HepG2 (cell line): Measurements from ENCODE around the gene RGMA.

Experiments
- ATRX ChIP-seq: sonication (generic); formaldehyde crosslinking; IDR thresholded peaks from 2 replicates; pipeline ENCODE4 v1.4.0; 2020; ENCODE audit warnings: missing genetic modification reagents, borderline replicate concordance
- FOXJ3 ChIP-seq: sonication (generic); formaldehyde crosslinking; IDR thresholded peaks from 2 replicates; pipeline ENCODE4 v1.4.0; 2020; ENCODE audit warnings: missing genetic modification reagents, mild to moderate bottlenecking, borderline replicate concordance
- PBX3 ChIP-seq: sonication (generic); formaldehyde crosslinking; IDR thresholded peaks from 2 replicates; pipeline ENCODE4 v1.8.1; 2023; ENCODE audit warnings: missing genetic modification reagents, inconsistent platforms, borderline replicate concordance
- RAD21 ChIP-seq: fragments of 450-650 bp; formaldehyde crosslinking; IDR thresholded peaks from 2 replicates; pipeline ENCODE4 v1.5.0; 2020; ENCODE audit warnings: mild to moderate bottlenecking
- ZNF281 ChIP-seq: sonication (generic); formaldehyde crosslinking; IDR thresholded peaks from 2 replicates; pipeline ENCODE4 v1.4.0; 2020; ENCODE audit warnings: missing genetic modification reagents, borderline replicate concordance
- ZNF501 ChIP-seq: sonication (generic); formaldehyde crosslinking; IDR thresholded peaks from 2 replicates; pipeline ENCODE4 v1.5.1; 2020; ENCODE audit warnings: mild to moderate bottlenecking, moderate library complexity, missing genetic modification reagents
- ZNF670 ChIP-seq: sonication (generic); formaldehyde crosslinking; IDR thresholded peaks from 2 replicates; pipeline ENCODE4 v1.8.0; 2022; ENCODE audit warnings: mild to moderate bottlenecking, missing genetic modification reagents, borderline replicate concordance

GRCh38 chr15:93052090-93052879, 36.7 kb downstream of the RGMA start:
- TF ChIP-seq ZNF501 (CRISPR knock-in tag), result no peak
- no peak for TF ChIP-seq PBX3 (CRISPR knock-in tag)
- TF ChIP-seq ATRX (CRISPR knock-in tag), result no peak
- no peak for TF ChIP-seq RAD21 (CRISPR knock-in tag)
- no peak for TF ChIP-seq FOXJ3
- no peak for TF ChIP-seq ZNF281
- TF ChIP-seq ZNF670 (CRISPR knock-in tag), result no peak
